ENCODE data around the gene STEEP1. TPM values are rescaled to one million over a fixed set of nuclear protein-coding genes. Genes with fewer than 3 reads are reported as not detected.

Gene STEEP1
- total RNA-seq, 1 experiment from 2014 or later: 42.2 TPM

DNA sequence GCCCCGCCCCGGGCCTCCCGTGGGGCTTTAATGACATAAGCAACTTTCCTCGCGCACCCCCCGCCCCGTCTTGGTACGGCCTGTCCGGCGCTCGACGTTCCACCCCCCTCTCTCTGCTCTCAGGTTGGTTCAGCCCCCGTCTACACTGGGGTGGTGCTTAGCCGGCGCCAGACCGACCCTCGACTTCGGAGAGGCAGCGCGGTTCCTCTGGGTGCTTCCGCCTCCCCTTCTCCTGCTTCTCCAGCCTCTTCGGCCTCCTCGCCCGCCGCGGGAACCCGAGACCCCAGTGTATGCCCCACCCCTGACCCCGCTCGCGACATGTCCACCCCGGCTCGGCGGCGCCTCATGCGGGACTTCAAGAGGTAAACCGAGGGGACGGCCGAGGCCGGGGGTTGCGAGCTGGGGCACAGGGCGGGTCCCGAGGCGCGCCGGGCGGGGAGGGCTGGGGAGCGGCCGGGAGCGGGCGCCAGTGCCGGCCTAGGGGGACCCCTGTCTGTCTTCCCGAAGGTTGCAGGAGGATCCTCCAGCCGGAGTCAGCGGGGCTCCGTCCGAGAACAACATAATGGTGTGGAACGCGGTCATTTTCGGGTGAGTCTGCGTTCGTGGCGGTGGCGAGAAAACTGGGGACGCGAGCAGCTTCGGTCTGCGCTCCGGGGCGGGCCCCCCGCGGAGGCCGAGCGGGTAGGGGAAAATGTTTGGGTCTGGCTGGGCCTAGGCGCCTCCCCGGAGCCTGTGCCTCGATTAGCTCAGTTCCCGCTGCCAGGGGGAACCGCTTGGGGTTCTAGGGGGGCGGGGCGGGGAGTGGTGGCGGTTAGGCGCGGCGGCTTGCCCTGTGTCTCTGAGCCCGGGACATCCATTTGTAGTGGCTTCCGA lies 9.4 kb upstream of the STEEP1 start, which contains the start of gene UBE2A:
Gene UBE2A, plus strand, starts transcription at position 170 of the 873 bp plus-strand sequence. Its CDS starts 149 bp downstream, at position 319.
- H3K9me3 ChIP-seq (ENCODE audit: control insufficient read depth, insufficient read depth, low read depth, low read length): no peaks in the 10 kb centered on the region
- H3K4me1 ChIP-seq (ENCODE audit: control insufficient read depth, insufficient read depth, low read length): peaks cover 13% of the 10 kb centered on the region
- peak within 1 kb of the TSS; percentile 78 to 80 for H3K4me3 ChIP-seq (ENCODE audit: low read depth in 2 of 2, low read length in 2 of 2)
- DNase-seq (ENCODE audit: low read depth, low spot score): no peak
- ATAC-seq: peak; percentile 92
- CTCF ChIA-PET: interaction anchor here (0.6 to 0.9 kb wide), 5 partner anchors 27 to 407 kb away, joined by 3 to 6 read pairs (median 4); no protein-coding TSS in a partner anchor
- peak within 1 kb of the TSS; percentile 88 for H3K27ac ChIP-seq (ENCODE audit: low read length)
- TF ChIP-seq SIN3A (IDR thresholded peaks at IDR 0.05; ENCODE audit: borderline replicate concordance, insufficient read depth, low read depth, low read length) (0 out of 2 replicates have a peak, but pooled peaks have one; percentile 65), TCF7L2 (IDR thresholded peaks at IDR 0.05; ENCODE audit: low read depth, low read length) (peak; percentile 71; the same call in 1 of the 2 replicates), POLR2AphosphoS5 (IDR thresholded peaks at IDR 0.05; ENCODE audit: low read depth, low read length) (peak; percentile 94)
- TF ChIP-seq, protein P1, sequence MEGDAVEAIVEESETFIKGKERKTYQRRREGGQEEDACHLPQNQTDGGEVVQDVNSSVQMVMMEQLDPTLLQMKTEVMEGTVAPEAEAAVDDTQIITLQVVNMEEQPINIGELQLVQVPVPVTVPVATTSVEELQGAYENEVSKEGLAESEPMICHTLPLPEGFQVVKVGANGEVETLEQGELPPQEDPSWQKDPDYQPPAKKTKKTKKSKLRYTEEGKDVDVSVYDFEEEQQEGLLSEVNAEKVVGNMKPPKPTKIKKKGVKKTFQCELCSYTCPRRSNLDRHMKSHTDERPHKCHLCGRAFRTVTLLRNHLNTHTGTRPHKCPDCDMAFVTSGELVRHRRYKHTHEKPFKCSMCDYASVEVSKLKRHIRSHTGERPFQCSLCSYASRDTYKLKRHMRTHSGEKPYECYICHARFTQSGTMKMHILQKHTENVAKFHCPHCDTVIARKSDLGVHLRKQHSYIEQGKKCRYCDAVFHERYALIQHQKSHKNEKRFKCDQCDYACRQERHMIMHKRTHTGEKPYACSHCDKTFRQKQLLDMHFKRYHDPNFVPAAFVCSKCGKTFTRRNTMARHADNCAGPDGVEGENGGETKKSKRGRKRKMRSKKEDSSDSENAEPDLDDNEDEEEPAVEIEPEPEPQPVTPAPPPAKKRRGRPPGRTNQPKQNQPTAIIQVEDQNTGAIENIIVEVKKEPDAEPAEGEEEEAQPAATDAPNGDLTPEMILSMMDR (IDR thresholded peaks at IDR 0.05): peak; percentile 62
- TF ChIP-seq, protein P2, sequence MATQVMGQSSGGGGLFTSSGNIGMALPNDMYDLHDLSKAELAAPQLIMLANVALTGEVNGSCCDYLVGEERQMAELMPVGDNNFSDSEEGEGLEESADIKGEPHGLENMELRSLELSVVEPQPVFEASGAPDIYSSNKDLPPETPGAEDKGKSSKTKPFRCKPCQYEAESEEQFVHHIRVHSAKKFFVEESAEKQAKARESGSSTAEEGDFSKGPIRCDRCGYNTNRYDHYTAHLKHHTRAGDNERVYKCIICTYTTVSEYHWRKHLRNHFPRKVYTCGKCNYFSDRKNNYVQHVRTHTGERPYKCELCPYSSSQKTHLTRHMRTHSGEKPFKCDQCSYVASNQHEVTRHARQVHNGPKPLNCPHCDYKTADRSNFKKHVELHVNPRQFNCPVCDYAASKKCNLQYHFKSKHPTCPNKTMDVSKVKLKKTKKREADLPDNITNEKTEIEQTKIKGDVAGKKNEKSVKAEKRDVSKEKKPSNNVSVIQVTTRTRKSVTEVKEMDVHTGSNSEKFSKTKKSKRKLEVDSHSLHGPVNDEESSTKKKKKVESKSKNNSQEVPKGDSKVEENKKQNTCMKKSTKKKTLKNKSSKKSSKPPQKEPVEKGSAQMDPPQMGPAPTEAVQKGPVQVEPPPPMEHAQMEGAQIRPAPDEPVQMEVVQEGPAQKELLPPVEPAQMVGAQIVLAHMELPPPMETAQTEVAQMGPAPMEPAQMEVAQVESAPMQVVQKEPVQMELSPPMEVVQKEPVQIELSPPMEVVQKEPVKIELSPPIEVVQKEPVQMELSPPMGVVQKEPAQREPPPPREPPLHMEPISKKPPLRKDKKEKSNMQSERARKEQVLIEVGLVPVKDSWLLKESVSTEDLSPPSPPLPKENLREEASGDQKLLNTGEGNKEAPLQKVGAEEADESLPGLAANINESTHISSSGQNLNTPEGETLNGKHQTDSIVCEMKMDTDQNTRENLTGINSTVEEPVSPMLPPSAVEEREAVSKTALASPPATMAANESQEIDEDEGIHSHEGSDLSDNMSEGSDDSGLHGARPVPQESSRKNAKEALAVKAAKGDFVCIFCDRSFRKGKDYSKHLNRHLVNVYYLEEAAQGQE (IDR thresholded peaks at IDR 0.05; ENCODE audit: insufficient read depth in 1 of 2, low read depth in 2 of 2, low read length in 1 of 2): no peak
- peaks cover 6% of the 10 kb centered on the region for H3K36me3 ChIP-seq (ENCODE audit: control insufficient read depth, insufficient read depth, low read length)
- POLR2A ChIA-PET: interaction anchor here (0.6 kb wide), 1 partner anchor 120 kb away, joined by 6 read pairs; no protein-coding TSS in a partner anchor
- intact Hi-C loops (cut with micrococcal nuclease; ENCODE audit: unreplicated experiment): no loop called here
- no peaks in the 10 kb centered on the region for H3K27me3 ChIP-seq (ENCODE audit: control insufficient read depth, insufficient read depth, low read length)
- BruUV-seq (replicated peaks): no TSS peak
- in situ Hi-C loops (cut with HindIII; ENCODE audit: low pct_unique_long_range_greater_than_20kb, low sequenced_read_pairs): no loop called here

DNA sequence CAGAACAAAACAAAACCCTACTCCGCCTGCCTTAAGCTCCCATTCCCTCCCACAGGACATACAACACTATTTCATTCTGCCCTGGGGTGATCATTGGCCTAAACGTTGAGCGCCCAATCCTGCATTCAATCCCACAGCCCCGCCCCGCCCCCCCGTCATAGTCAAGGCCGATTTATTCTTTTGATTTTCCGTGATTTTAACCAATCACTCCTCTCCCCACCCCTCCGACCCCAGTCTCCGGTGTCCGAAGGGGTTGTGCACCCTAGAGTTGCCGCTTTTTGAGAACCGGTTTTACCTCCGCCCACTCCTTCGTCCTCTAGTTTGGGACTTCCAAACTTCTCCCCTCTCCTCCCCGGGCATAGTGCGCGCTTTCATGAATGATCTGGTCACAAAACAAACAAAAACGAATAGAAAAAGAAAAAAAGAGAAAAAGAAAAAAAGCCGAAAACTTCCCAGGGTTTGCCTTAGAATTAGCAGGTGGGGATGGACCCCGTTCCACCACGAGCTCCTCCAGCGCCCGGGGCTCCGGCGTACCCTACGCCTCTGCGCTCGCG lies 8.7 kb upstream of the STEEP1 start:
- ATAC-seq (peak; percentile 39), DNase-seq (ENCODE audit: low read depth, low spot score) (no peak)
- Histone ChIP-seq H3K27ac (ENCODE audit: low read length) (peak overlapping the region; percentile 88), H3K9me3 (ENCODE audit: control insufficient read depth, insufficient read depth, low read depth, low read length) (no peaks in the 10 kb centered on the region), H3K36me3 (ENCODE audit: control insufficient read depth, insufficient read depth, low read length) (peaks cover 6% of the 10 kb centered on the region), H3K4me1 (ENCODE audit: control insufficient read depth, insufficient read depth, low read length) (peaks cover 13% of the 10 kb centered on the region), H3K4me3 (ENCODE audit: low read depth in 2 of 2, low read length in 2 of 2) (peak overlapping the region; percentile 78 to 80), H3K27me3 (ENCODE audit: control insufficient read depth, insufficient read depth, low read length) (no peaks in the 10 kb centered on the region)
- TF ChIP-seq, protein P1 (IDR thresholded peaks at IDR 0.05): no peak
- TF ChIP-seq, protein P2 (IDR thresholded peaks at IDR 0.05; ENCODE audit: insufficient read depth in 1 of 2, low read depth in 2 of 2, low read length in 1 of 2): no peak
- TF ChIP-seq POLR2AphosphoS5 (IDR thresholded peaks at IDR 0.05; ENCODE audit: low read depth, low read length) (no peak), TCF7L2 (IDR thresholded peaks at IDR 0.05; ENCODE audit: low read depth, low read length) (no peak), SIN3A (IDR thresholded peaks at IDR 0.05; ENCODE audit: borderline replicate concordance, insufficient read depth, low read depth, low read length) (no peak)
- intact Hi-C loops (cut with micrococcal nuclease; ENCODE audit: unreplicated experiment): no loop called here
- no TSS peak for BruUV-seq (replicated peaks)
- in situ Hi-C loops (cut with HindIII; ENCODE audit: low pct_unique_long_range_greater_than_20kb, low sequenced_read_pairs): no loop called here
- ChIA-PET CTCF (interaction anchor here (0.6 to 0.9 kb wide), 2 partner anchors 52 to 408 kb away, joined by 6 read pairs; no protein-coding TSS in a partner anchor), POLR2A (no interaction called here)
